Uterus (tissue), 4 donors: ENCODE results near the gene ANKRD24. TPM values are rescaled to one million over a fixed set of nuclear protein-coding genes. Genes with fewer than 3 reads are reported as not detected.

Source experiments
- DNase-seq, 2 donors: peaks; one replicate each; pipeline ENCODE4 v3.0.0-alpha.2; 2019 to 2020
- H3K27ac ChIP-seq, 2 donors: fragments of 200-600 bp; sonication (generic); 1 replicate in 1 of 2; 2 replicates in 1 of 2; pipeline ENCODE4 v1.5.1; 2016 to 2018
- H3K27me3 ChIP-seq, 2 donors: fragments of 200-600 bp; sonication (generic); one replicate each; pipeline ENCODE4 v1.5.1; 2018 to 2019; ENCODE audit warnings: control low read depth in 1 of 2
- H3K36me3 ChIP-seq, 2 donors: fragments of 200-600 bp; sonication (generic); one replicate each; pipeline ENCODE4 v1.5.1; 2019; ENCODE audit warnings: control low read depth in 1 of 2
- H3K4me1 ChIP-seq, 2 donors: fragments of 200-600 bp; sonication (generic); one replicate each; pipeline ENCODE4 v1.5.1; 2018 to 2019; ENCODE audit warnings: control low read depth in 1 of 2
- H3K4me3 ChIP-seq, 2 donors: fragments of 200-600 bp; sonication (generic); 1 replicate in 1 of 2; 2 replicates in 1 of 2; pipeline ENCODE4 v1.5.1; 2018 to 2019; ENCODE audit warnings: mild to moderate bottlenecking in 1 of 2
- H3K9me3 ChIP-seq, 2 donors: fragments of 200-600 bp; sonication (generic); one replicate each; pipeline ENCODE4 v1.5.1; 2019; ENCODE audit warnings: control low read depth in 1 of 2
- CTCF ChIP-seq, 4 experiments: fragments of 200-600 bp in 2 of 4; fragments of 450-650 bp in 2 of 4; sonication (generic) in 2 of 4; IDR thresholded peaks; one replicate each; pipeline ENCODE4 v1.5.1; 2016 to 2019; ENCODE audit warnings: antibody characterized with exemption in 4 of 4, mild to moderate bottlenecking in 2 of 4, moderate library complexity in 1 of 4
- POLR2A ChIP-seq, 2 donors: fragments of 450-650 bp; IDR thresholded peaks; one replicate each; pipeline ENCODE4 v1.6.1; 2016; ENCODE audit warnings: antibody characterized with exemption in 2 of 2, mild to moderate bottlenecking in 1 of 2, moderate library complexity in 1 of 2
- intact Hi-C: fragments of 100-400 bp; cut with DNase I; formaldehyde crosslinking; loops from one replicate; pipeline ENCODE4 v1.15.1; 2023; ENCODE audit warnings: low total_unique reads
- total RNA-seq, 4 donors: library from RNA; depleted of rRNA in 3 of 4; stranded (reverse); fragments of >200 nt in 3 of 4; gene quantifications; one replicate each; pipeline versions ENCODE4 v1.1.0 to v1.2.4, GENCODE V29; 2014 to 2023
- donor health status: DM: yes; HTN: yes; CAD: no.

Gene ANKRD24
- total RNA-seq, 4 donors from 2014 or later = 0.64 to 1.8 (median 1.2) TPM; not detected in 1

GRCh38 chr19:4258181-4258580 lies 75.7 kb downstream of the ANKRD24 start:
- TF ChIP-seq POLR2A (IDR thresholded peaks at IDR 0.05) = no peak
- no peak for TF ChIP-seq CTCF (IDR thresholded peaks at IDR 0.05)
- DNase-seq = no peak
- peaks cover 0 to 10% of the 10 kb centered on the region in 2 donors for H3K9me3 ChIP-seq
- no peaks in the 10 kb centered on the region for H3K36me3 ChIP-seq
- no peak overlapping the region for H3K4me3 ChIP-seq
- no peaks in the 10 kb centered on the region for H3K27me3 ChIP-seq
- no peak overlapping the region for H3K27ac ChIP-seq
- H3K4me1 ChIP-seq = no peaks in the 10 kb centered on the region
- intact Hi-C loops = no loop called here

GRCh38 chr19:4260613-4261191 lies 78.2 kb downstream of the ANKRD24 start:
- Histone ChIP-seq H3K36me3 (no peaks in the 10 kb centered on the region), H3K4me3 (no peak overlapping the region), H3K9me3 (no peaks in the 10 kb centered on the region), H3K27me3 (no peaks in the 10 kb centered on the region), H3K27ac (no peak overlapping the region), H3K4me1 (no peaks in the 10 kb centered on the region)
- DNase-seq = no peak
- intact Hi-C loops = loop anchor here (10.0 kb wide), 1 partner anchor 94 kb away; no protein-coding TSS in a partner anchor
- TF ChIP-seq POLR2A (IDR thresholded peaks at IDR 0.05) (no peak), CTCF (IDR thresholded peaks at IDR 0.05) (no peak)

- Histone ChIP-seq H3K27me3 (no peaks in the 10 kb centered on the region), H3K9me3 (no peaks in the 10 kb centered on the region), H3K4me3 (no peak overlapping the region), H3K27ac (no peak overlapping the region), H3K36me3 (no peaks in the 10 kb centered on the region), H3K4me1 (no peaks in the 10 kb centered on the region)
- no peak for DNase-seq
- TF ChIP-seq POLR2A (IDR thresholded peaks at IDR 0.05) (no peak), CTCF (IDR thresholded peaks at IDR 0.05) (no peak)
- intact Hi-C loops = loop anchor here (10.0 kb wide), 1 partner anchor 90 kb away; no protein-coding TSS in a partner anchor
Observed at GRCh38 chr19:4264812-4265211, 82.3 kb downstream of the ANKRD24 start.

- intact Hi-C loops = loop anchor here (10.0 kb wide), 1 partner anchor 88 kb away; no protein-coding TSS in a partner anchor
- Histone ChIP-seq H3K4me1 (no peaks in the 10 kb centered on the region), H3K36me3 (no peaks in the 10 kb centered on the region), H3K9me3 (no peaks in the 10 kb centered on the region), H3K27ac (no peak overlapping the region), H3K4me3 (no peak overlapping the region), H3K27me3 (no peaks in the 10 kb centered on the region)
- TF ChIP-seq CTCF (IDR thresholded peaks at IDR 0.05) = no peak
- no peak for TF ChIP-seq POLR2A (IDR thresholded peaks at IDR 0.05)
- DNase-seq = no peak
Observed at GRCh38 chr19:4266253-4267000, 83.9 kb downstream of the ANKRD24 start.
